Stimulated activated CD8-positive, alpha-beta memory T cell treated with anti-CD3 and anti-CD28 coated beads, Interleukin-7, amount 100 ng/mL, for 48 hours (primary cell): ENCODE results near the gene SYDE1.
"Not testable (repeated sequence)": the region's sequence is repeated elsewhere in the genome, so short reads cannot be mapped to it uniquely, and the experiment has no call there.

Experiments used
- DNase-seq, 2 donors: peaks; one replicate each; pipeline ENCODE4 v3.0.0-alpha.2; 2020; ENCODE audit warnings: low read depth in 1 of 2; ENCODE audit errors: extremely low read depth in 1 of 2

Gene SYDE1

DNA sequence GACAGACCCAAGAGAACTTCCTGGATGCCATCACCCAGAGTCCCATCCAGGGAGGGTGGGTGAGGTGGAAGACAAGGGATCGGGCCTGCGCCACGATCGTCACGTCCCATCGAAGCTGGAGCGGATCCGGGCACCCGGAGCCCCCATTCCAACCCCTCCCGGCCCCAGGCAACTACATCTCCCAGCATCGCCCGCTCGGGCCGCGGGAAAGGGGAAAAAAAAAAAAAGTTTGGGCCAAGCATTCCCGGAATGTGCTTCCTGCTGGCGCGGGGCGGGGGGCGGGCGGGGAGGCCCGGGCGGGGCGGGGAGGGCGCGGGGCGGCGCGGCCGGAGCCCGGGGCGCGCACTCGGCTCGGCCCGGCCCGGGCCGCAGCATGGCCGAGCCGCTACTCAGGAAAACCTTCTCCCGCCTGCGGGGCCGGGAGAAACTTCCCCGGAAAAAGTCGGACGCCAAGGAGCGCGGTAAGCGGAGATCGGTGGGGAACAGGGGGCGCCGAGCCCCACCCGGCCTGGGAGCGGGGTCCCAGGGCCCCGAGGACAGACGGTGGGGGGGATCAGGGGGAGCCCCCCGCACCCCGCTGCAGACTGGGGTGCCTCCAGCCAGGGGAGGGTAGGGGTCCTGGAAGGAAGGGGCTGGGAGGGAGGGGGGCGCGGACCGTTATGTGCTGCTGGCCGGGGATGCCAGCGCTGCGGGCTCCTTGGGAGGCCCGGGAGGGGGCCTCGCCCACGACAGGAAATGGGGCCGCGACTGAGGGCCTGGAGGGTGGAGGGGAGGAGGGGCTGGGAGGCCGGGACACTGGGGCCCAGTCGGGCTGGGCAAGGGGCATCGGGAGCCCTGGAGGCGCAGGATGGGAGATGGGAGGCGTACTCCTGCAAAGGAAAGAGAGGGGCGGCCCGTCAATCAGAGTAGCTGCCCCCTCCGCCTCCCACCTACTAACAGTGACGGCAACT, at the start of gene SYDE1:
Gene SYDE1, plus strand, starts transcription at position 341 of the 950 bp plus-strand sequence. Its CDS starts 33 bp downstream, at position 374.
- no peak for DNase-seq

DNA sequence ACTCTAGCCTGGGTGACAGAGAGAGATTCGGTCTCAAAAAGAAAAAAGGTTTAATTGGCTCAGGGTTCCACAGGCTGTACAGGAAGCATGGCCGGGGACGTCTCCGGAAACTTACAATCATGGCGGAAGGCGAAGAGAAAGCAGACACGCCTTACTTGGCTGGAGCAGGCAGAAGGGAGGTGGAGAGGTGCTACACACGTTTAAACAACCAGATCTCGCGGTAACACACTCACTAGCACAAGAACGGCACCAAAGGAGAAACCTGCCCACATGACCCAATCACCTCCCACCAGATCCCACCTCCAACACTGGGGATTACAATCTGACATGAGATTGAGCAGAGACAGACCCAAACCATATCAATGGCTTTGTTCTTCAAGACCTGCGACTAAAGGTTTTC, 45.2 kb upstream of the SYDE1 start:
- no peak for DNase-seq

DNA sequence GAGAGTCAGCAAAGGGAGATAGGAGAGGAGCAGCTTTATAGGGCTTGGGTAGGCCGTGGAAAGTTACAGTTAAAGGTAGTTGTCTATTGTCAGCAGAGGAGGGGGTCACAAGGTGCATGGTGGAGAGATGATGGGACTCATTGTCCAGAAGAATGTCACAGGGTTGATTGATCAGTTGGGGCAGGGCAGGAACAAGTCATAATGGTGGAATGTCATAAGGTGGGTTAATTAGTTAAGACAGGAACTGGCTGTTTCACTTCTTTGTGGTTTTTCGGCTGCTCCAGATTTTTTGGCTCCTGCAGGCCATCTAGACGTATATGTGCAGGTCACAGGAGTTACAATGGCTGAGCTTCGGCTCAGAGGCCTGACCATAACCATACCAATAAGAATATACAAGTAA, 36.8 kb upstream of the SYDE1 start:
- not testable (repeated sequence) for DNase-seq

DNA sequence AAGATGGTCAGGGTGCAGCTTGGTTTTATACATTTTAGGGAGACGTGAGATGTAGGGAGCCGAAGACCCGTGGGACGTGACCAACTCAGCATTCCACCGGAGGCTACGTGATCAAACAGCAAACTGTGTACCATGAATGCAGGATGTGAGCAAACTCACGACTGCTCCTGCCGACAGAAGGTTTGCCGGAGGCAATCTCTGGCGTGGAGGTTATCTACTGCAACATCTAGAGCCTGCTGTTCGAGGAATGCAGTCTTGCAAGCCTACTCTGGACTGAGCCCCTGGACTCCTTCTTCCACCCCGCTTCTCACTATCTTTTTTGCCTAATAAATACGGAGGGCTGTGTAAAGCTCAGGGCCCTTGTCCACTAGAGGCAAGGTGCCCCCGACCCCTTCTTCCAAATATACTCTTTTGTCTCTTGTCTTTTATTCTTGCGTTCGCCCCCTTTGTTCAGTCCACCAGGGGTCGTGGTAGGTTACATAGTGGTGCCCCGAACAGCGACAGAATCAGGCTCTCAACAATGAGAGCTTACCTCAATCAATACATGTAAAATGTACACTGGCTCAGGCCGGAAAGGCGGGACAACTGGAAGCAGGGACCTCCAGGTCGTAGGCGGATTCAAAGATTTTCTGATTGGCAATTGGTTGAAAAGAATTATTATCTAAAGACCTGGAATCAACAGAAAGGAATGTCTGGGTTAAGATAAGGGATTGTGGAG, 34.1 kb upstream of the SYDE1 start:
- no peak for DNase-seq

DNA sequence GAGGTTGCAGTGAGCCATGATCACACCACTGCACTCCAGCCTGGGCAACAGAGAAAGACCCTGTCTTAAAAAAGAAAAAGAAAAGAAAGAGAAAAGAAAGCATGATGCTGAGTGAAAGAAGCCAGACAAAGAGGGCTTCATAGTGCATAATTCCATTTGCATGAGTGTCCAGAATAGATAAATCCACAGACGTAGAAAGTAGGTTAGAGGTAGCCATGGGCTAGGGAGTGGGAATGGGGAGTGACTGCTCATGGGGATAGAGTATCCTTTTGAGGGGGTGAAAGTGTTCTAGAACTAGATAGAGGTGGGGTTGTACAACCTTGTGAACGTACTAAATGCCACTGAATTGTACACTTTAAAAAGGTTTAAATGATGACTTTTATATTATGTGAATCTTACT, 32.8 kb upstream of the SYDE1 start:
- no peak for DNase-seq

DNA sequence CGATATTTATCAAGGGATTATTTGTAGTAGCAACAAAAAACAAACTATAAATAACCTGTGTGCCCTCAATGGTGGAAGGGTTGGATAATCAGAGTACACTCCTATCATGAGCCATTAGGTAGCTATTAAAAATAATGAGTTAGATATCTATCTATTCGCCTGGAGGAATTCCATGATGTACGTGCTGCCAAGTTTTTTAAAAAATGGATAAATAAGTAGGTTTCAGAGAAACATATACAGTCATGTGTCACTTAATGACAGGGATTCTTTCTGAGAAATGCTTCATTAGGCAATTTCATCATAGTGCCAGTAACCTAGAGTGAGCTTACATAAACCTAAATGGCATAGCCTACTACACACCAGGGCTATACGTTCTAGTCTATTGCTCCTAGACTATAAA, 31.4 kb upstream of the SYDE1 start:
- DNase-seq = no peak

- DNase-seq = not testable (repeated sequence)
Measured at GRCh38 chr19:15080002-15080401, 27.2 kb upstream of the SYDE1 start.

DNA sequence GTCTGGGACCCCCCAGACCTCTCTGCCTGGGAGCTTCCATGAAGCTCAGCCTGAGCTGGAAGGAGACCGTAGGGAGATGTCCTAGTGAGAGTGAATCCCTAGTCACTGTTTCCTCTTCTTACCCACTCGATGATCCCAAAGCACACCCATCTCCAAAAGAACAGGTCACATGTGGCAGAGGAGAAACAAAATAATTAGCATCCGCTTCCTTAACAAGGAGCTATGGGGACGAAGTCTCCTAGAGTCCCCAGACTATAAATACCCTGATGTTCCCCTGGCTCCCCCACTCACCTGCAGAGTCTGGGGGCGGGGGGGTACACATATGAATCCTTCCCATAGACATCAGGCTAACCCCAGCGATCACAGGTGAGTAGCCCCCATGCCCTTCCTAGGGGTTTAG, 25.3 kb upstream of the SYDE1 start, which contains the start of gene OR1I1:
Gene OR1I1, plus strand, starts transcription at position 301 of the 400 bp plus-strand sequence. CDS start 4,855 bp downstream, outside the sequence.
- DNase-seq = no peak

DNA sequence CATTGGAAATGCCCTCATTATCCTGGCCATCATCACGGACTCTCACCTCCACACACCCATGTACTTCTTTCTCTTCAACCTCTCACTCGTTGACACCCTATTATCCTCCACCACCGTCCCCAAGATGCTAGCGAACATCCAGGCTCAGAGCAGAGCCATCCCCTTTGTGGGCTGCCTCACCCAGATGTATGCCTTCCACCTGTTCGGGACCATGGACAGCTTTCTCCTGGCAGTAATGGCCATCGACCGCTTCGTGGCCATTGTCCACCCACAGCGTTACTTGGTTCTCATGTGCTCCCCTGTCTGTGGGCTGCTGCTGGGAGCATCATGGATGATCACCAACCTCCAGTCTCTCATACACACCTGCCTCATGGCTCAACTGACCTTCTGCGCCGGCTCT, 20.0 kb upstream of the SYDE1 start:
- no peak for DNase-seq

GRCh38 chr19:15091918-15092753, 15.1 kb upstream of the SYDE1 start:
- no peak for DNase-seq

DNA sequence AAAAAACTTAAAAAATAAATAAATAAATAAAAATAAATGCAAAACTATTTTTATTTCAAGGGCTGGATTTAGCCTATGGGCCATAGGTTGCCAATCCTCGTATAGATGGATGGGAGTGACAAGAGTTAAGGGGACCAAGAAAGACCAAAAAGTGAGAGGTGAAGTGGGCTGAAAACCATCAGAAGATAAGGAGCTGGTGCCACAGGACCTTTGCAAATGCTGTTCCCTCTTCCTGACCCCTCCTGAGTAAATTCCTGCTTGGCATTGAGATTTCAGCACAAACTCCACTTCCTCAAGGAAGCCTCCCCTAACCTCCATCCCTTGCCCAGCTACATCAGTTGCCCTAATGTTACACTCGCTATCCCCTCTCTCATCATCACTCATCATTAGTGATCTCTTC, 14.2 kb upstream of the SYDE1 start:
- DNase-seq = no peak

DNA sequence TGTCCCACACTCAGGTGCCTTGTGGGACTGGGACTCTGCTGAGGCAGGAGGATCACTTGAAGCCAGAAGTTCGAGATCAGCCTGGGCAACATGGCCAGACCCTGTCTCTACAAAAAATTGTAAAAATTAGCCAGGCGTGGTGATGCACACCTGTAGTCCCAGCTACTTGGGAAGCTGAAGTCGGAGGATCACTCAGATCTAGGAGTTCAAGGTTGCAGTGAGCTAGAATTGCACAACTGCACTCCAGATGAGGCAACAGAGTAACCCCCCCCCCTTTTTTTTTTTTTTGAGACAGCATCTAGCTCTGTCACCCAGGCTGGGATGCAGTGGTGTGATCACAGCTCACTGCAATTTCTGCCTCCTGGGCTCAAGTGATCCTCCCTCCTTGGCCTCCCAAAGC, 11.0 kb upstream of the SYDE1 start:
- no peak for DNase-seq

DNA sequence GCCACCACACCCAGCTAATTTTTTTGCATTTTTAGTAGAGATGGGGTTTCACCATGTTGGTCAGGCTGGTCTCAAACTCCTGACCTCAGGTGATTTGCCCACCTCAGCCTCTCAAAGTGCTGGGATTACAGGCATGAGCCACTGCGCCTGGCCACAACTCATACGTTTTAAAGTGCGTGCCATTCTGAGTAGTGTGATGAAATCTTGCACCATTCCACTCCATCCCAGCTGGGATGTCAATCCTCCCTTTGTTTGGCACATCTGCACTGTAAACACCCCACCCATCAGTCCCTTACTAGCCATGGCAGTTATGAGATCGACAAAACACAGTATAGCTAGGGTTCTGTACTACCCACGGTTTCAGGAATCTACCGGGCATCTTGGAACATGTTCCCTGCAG, 9.2 kb upstream of the SYDE1 start:
- not testable (repeated sequence) for DNase-seq

- no peak for DNase-seq
Measured at GRCh38 chr19:15098460-15098859, 8.7 kb upstream of the SYDE1 start.

DNA sequence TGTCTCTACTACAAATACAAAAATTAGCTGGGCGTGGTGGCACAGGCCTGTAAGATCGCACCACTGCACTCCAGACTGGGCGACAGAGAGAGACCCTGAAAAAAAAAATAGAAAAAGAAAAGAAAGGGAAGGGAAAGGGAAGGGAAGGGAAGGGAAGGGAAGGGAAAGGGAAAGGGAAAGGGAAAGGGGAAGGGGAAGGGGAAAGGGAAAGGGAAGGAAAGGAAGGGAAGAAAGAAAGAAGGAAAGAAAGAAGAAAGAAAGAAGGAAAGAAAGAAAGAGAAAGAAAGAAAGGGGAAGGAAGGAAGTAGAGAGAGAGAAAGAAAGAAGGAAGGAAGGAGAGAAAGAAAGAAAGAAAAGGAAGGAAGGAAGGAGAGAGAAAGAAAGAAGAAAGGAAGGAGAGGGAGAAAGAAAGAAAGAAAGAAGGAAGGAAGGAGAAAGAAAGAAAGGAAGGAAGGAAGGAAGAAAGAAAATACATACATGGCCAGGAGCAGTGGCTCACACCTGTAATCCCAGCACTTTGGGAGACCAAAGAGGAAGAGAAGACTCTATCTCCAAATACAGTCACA, 8.1 kb upstream of the SYDE1 start:
- no peak for DNase-seq

- DNase-seq = peak in 1 of 2 donors; percentile 38
Measured at GRCh38 chr19:15101479-15102082, 5.6 kb upstream of the SYDE1 start.

- no peak for DNase-seq
Measured at GRCh38 chr19:15104003-15104402, 3.2 kb upstream of the SYDE1 start.

GRCh38 chr19:15104411-15104810, 2.8 kb upstream of the SYDE1 start:
- no peak for DNase-seq

- DNase-seq = no peak
Measured at GRCh38 chr19:15105044-15105443, 2.2 kb upstream of the SYDE1 start.

DNA sequence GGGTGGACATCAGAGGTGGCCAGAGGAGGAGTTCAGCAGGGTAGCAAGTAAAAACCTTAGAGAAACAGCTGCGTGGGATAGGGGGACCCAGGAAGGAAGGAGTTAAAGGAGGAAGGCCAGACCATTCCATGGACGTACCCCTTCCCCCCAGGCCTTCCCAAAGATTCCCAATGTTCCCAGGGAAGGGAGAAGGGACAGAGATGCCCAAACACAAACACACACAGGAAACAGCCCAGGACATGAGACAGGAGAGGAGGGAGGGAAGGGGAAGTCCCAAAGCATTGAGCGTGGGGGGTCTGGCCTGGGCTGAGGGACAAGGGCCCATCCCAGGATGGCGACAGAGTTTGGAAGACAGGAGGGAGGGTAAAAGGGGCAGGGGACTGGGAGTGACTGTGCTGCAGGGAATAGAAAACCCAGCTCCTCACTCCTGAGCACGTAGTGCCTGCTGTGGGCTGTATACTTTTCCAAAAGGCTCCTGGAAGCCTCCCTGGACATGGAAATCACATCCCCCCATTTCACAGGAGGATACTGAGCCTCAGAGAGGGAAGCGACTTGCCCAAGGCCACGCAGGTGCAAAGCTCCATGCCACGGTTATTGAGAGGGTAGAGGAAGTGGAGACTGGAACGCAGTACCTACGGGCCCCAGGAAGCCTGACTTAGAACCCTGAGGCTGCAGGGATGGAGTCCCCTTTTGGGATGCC, 1.1 kb downstream of the SYDE1 start:
- DNase-seq = no peak
